ENCODE results near the gene ZAP70.
A peak's percentile ranks its signal among the peaks of the same experiment; 100 is the strongest.
"Not testable (repeated sequence)": the region's sequence is repeated elsewhere in the genome, so short reads cannot be mapped to it uniquely, and the experiment has no call there.

ZAP70 gene

GRCh38 chr2:97670471-97670870 lies 42.9 kb upstream of the ZAP70 start:
- TF ChIP-seq CTCF (IDR thresholded peaks at IDR 0.05; ENCODE audit: unreplicated experiment in 3 of 3): no peak
- Mint-ChIP-seq H3K4me1 (peaks cover 14% of the 10 kb centered on the region), H3K36me3 (ENCODE audit: low read depth) (no peaks in the 10 kb centered on the region), H3K4me3 (no peak overlapping the region), H3K27ac (no peak overlapping the region), H3K27me3 (ENCODE audit: low read depth) (no peaks in the 10 kb centered on the region), H3K9me3 (no peaks in the 10 kb centered on the region)

DNA sequence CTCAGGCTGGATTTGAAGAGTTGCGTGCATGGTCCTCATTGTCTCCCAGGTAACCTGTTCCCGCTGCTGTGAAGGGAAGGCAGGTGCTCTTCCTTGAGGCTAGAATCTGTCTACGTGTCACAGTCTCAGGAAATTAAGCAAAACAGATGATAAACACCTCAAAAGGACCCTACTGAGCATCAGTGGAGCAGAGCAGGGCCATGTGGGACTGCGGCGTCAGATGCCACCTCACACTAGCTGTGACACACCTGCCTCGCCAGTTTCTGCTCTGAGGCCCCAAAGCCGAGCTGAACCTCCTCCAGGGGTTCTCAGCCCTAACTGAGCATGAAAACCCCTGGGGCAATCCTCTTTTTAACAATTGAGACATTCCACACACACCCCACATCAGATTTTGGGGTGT lies 41.9 kb upstream of the ZAP70 start:
- H3K4me3 Mint-ChIP-seq: no peak overlapping the region
- no peak overlapping the region for H3K27ac Mint-ChIP-seq
- H3K4me1 Mint-ChIP-seq: peaks cover 14% of the 10 kb centered on the region
- no peak for TF ChIP-seq CTCF (IDR thresholded peaks at IDR 0.05; ENCODE audit: unreplicated experiment in 3 of 3)
- H3K36me3 Mint-ChIP-seq (ENCODE audit: low read depth): no peaks in the 10 kb centered on the region
- H3K9me3 Mint-ChIP-seq: no peaks in the 10 kb centered on the region
- no peaks in the 10 kb centered on the region for H3K27me3 Mint-ChIP-seq (ENCODE audit: low read depth)

DNA sequence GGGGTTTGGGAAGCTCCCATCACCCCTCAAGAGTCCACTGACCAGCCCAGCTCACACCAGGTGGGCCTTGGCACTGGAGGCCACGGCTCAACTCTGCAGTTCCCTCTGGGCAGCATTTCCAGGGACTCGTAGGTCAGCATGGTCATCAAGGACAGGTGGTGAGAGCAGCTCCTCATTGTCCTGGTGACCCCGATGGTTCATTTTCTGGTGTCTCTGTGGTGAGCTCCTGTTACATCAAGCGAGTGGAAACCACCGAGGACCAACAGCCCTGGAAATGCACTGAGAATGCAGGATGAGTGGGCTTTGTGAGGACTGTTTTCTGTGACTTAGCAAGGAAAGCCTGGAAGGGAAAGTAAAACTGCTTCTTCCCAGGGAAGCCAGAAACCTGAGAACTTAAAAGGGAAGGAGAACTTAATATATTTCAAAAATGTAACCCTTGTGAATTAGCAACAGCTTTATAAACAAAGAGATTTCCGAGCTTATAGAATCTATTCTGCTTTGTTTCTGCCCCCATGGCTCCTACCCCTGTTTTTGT lies 40.7 kb upstream of the ZAP70 start:
- not testable (repeated sequence) for H3K9me3 Mint-ChIP-seq; H3K36me3 Mint-ChIP-seq (ENCODE audit: low read depth); H3K27me3 Mint-ChIP-seq (ENCODE audit: low read depth); H3K4me3 Mint-ChIP-seq
- peak overlapping the region in 2 of 3 experiments; percentile 12 to 75 for H3K27ac Mint-ChIP-seq
- peaks cover 14% of the 10 kb centered on the region for H3K4me1 Mint-ChIP-seq

- Mint-ChIP-seq H3K9me3 (peaks cover 10% of the 10 kb centered on the region), H3K27ac (peak overlapping the region in 2 of 3 experiments; percentile 12 to 75), H3K36me3 (ENCODE audit: low read depth) (peaks cover 13% of the 10 kb centered on the region), H3K27me3 (ENCODE audit: low read depth) (no peaks in the 10 kb centered on the region), H3K4me1 (peaks cover 14% of the 10 kb centered on the region), H3K4me3 (no peak overlapping the region)
- no peak for TF ChIP-seq CTCF (IDR thresholded peaks at IDR 0.05; ENCODE audit: unreplicated experiment in 3 of 3)
Measured at GRCh38 chr2:97673182-97673914, 40.0 kb upstream of the ZAP70 start.

GRCh38 chr2:97673915-97674283 lies 39.5 kb upstream of the ZAP70 start:
- H3K4me3 Mint-ChIP-seq: no peak overlapping the region
- H3K36me3 Mint-ChIP-seq (ENCODE audit: low read depth): peaks cover 15% of the 10 kb centered on the region
- H3K4me1 Mint-ChIP-seq: peaks cover 14% of the 10 kb centered on the region
- H3K27ac Mint-ChIP-seq: peak overlapping the region in 1 of 3 experiments; percentile 75
- TF ChIP-seq CTCF (IDR thresholded peaks at IDR 0.05; ENCODE audit: unreplicated experiment in 3 of 3): no peak
- H3K9me3 Mint-ChIP-seq: peaks cover 12% of the 10 kb centered on the region
- no peaks in the 10 kb centered on the region for H3K27me3 Mint-ChIP-seq (ENCODE audit: low read depth)

DNA sequence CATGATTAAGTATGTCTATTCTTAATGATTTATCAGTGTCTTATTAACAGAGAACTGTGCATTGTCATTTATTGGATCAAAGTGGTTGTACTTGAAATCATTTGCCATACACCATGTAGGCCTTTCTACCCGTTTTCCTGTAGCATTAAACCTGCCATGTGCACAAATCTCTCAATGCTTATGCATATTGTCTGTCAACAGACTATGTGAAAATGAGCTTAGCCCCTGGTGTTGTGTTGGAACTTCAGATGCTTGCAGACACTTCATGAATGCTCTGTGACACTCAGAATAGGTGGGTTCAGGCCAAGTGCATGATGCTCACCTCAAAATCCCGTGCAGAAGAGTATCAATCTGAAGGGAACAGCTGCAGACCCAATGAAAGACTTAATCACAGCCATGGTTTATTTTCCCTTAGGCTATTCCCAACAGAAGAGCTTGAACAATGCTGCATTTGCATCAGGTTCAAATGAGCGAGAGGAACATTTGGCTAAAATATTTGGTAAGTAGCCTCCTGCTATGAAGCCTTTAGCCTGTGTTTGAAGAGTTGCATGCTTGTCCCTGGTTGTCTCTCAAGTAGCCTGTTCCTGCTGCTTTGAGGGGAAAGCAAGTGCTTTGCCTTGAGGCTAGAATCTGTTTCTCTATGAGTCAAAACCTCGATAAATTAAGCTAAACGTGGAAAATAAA lies 37.8 kb upstream of the ZAP70 start:
- no peak for TF ChIP-seq CTCF (IDR thresholded peaks at IDR 0.05; ENCODE audit: unreplicated experiment in 3 of 3)
- no peak overlapping the region for H3K4me3 Mint-ChIP-seq
- H3K27me3 Mint-ChIP-seq (ENCODE audit: low read depth): no peaks in the 10 kb centered on the region
- peaks cover 19% of the 10 kb centered on the region for H3K36me3 Mint-ChIP-seq (ENCODE audit: low read depth)
- peaks cover 23% of the 10 kb centered on the region for H3K9me3 Mint-ChIP-seq
- peaks cover 14% of the 10 kb centered on the region for H3K4me1 Mint-ChIP-seq
- no peak overlapping the region for H3K27ac Mint-ChIP-seq

All from nephron (organoid).